ENCODE measurements around the gene GLO1.

DNA sequence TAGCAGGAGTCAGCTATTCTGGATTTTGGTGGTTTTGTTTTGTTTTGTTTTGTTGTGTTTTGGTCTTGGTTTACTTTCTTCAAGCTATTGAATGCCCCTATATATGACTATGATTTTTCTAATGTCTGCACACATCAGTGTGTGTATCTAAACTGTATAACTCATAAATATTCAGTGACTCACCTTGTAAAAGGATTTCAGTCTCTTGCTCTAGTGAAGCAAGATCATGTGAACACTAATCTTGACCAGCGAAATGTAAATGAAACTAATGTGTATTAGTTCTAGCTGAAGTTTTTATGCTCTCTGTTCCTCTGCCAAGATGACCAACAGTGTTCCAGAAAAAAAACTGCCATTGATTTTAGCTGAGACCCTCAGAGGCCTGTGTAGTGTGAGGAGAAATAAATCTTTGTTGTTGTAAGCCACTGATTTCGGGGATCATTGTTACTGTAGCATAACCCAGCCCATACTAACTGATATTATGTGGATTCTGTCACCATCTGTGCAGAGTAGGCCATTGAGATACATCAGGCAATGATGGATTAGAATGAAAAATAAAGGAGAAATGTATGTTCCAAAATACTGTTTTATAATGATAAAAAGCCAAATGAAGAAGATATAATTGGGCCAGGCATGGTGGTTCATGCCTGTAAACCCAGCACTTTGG is 51.7 kb downstream of the GLO1 start:
- TF ChIP-seq, protein P1, sequence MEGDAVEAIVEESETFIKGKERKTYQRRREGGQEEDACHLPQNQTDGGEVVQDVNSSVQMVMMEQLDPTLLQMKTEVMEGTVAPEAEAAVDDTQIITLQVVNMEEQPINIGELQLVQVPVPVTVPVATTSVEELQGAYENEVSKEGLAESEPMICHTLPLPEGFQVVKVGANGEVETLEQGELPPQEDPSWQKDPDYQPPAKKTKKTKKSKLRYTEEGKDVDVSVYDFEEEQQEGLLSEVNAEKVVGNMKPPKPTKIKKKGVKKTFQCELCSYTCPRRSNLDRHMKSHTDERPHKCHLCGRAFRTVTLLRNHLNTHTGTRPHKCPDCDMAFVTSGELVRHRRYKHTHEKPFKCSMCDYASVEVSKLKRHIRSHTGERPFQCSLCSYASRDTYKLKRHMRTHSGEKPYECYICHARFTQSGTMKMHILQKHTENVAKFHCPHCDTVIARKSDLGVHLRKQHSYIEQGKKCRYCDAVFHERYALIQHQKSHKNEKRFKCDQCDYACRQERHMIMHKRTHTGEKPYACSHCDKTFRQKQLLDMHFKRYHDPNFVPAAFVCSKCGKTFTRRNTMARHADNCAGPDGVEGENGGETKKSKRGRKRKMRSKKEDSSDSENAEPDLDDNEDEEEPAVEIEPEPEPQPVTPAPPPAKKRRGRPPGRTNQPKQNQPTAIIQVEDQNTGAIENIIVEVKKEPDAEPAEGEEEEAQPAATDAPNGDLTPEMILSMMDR (IDR thresholded peaks at IDR 0.05) = no peak
- no peak for TF ChIP-seq EZH2 (IDR thresholded peaks at IDR 0.05; ENCODE audit: borderline replicate concordance, insufficient read depth, low read depth, low read length, poor library complexity, severe bottlenecking)

Measured in B cell (primary cell).